ENCODE results near the gene ELFN2.
A peak's percentile ranks its signal among the peaks of the same experiment; 100 is the strongest.

ELFN2 gene

GRCh38 chr22:37454857-37455686, 27.8 kb upstream of the ELFN2 start:
- DNase-seq, result no peak

- DNase-seq, result no peak
Measured at GRCh38 chr22:37453696-37454095, 26.4 kb upstream of the ELFN2 start.

GRCh38 chr22:37451218-37451617, 23.9 kb upstream of the ELFN2 start:
- no peak for DNase-seq

GRCh38 chr22:37449331-37450001, 22.2 kb upstream of the ELFN2 start:
- no peak for DNase-seq

- no peak for DNase-seq
Measured at GRCh38 chr22:37448516-37449127, 21.3 kb upstream of the ELFN2 start.

- DNase-seq, result no peak
Measured at GRCh38 chr22:37445501-37445900, 18.2 kb upstream of the ELFN2 start.

GRCh38 chr22:37443977-37444376, 16.7 kb upstream of the ELFN2 start:
- no peak for DNase-seq

- no peak for DNase-seq
Measured at GRCh38 chr22:37443086-37443485, 15.8 kb upstream of the ELFN2 start.

- no peak for DNase-seq
Measured at GRCh38 chr22:37442537-37442936, 15.3 kb upstream of the ELFN2 start.

- DNase-seq, result no peak
Measured at GRCh38 chr22:37442135-37442534, 14.9 kb upstream of the ELFN2 start.

- DNase-seq, result no peak
Measured at GRCh38 chr22:37440875-37441274, 13.6 kb upstream of the ELFN2 start.

- DNase-seq, result no peak
Measured at GRCh38 chr22:37439347-37439746, 12.1 kb upstream of the ELFN2 start.

- DNase-seq, result no peak
Measured at GRCh38 chr22:37435970-37436603, 8.8 kb upstream of the ELFN2 start.

GRCh38 chr22:37433786-37434185, 6.5 kb upstream of the ELFN2 start:
- no peak for DNase-seq

GRCh38 chr22:37432708-37433054, 5.4 kb upstream of the ELFN2 start:
- no peak for DNase-seq

GRCh38 chr22:37431801-37432707, 4.8 kb upstream of the ELFN2 start:
- DNase-seq, result no peak

GRCh38 chr22:37431366-37431765, 4.1 kb upstream of the ELFN2 start:
- no peak for DNase-seq

GRCh38 chr22:37430941-37431340, 3.7 kb upstream of the ELFN2 start:
- no peak for DNase-seq

- DNase-seq, result peak; percentile 34
Measured at GRCh38 chr22:37428649-37429586, 1.6 kb upstream of the ELFN2 start.

GRCh38 chr22:37427711-37428635, 694 bp upstream of the ELFN2 start:
- no peak for DNase-seq
